K562 (cell line): Measurements from ENCODE around the gene MBNL2. TPM values are rescaled to one million over a fixed set of nuclear protein-coding genes. Genes with fewer than 3 reads are reported as not detected.
A peak's percentile ranks its signal among the peaks of the same experiment; 100 is the strongest.

Experiments used
- ARID1B ChIP-seq: fragments of 450-650 bp; IDR thresholded peaks from 2 replicates; pipeline ENCODE4 v1.6.1; 2016; ENCODE audit warnings: antibody characterized with exemption, mild to moderate bottlenecking, inconsistent platforms
- ATF7 ChIP-seq: fragments of 450-650 bp; IDR thresholded peaks from 2 replicates; pipeline ENCODE4 v1.7.1; 2014; ENCODE audit warnings: mild to moderate bottlenecking, moderate library complexity
- CBFA2T2 ChIP-seq: fragments of 450-650 bp; conservative IDR thresholded peaks from 2 replicates; pipeline ENCODE4 v1.6.1; 2017; ENCODE audit warnings: mild to moderate bottlenecking
- DACH1 ChIP-seq: fragments of 450-650 bp; IDR thresholded peaks from 2 replicates; pipeline ENCODE4 v1.6.1; 2018; ENCODE audit not compliant: partially characterized antibody
- E2F8 ChIP-seq: fragments of 450-650 bp; IDR thresholded peaks from 2 replicates; pipeline ENCODE4 v1.7.1; 2018; ENCODE audit warnings: mild to moderate bottlenecking, low read depth; ENCODE audit not compliant: partially characterized antibody
- EP300 ChIP-seq: IDR thresholded peaks from 2 replicates; pipeline ENCODE4 v1.6.1; 2012; ENCODE audit warnings: low read length, improper control_type of control experiment
- ETV6 ChIP-seq, 3 experiments: fragments of 150-350 bp in 1 of 3; sonication (generic) in 1 of 3; formaldehyde crosslinking in 1 of 3; IDR thresholded peaks; 2 replicates each; pipeline versions ENCODE4 v1.6.1 to v1.8.0; 2014 to 2022; ENCODE audit warnings: borderline replicate concordance in 2 of 3, low read depth in 2 of 3, antibody characterized with exemption in 1 of 3, low read length in 1 of 3, mild to moderate bottlenecking in 1 of 3, missing genetic modification reagents in 1 of 3
- MAFK ChIP-seq: IDR thresholded peaks from 2 replicates; pipeline ENCODE4 v1.6.1; 2011; ENCODE audit warnings: low read length, improper control_type of control experiment
- MYNN ChIP-seq, 2 experiments: sonication (generic); formaldehyde crosslinking in 1 of 2; IDR thresholded peaks; 2 replicates each; pipeline versions ENCODE4 v1.5.0 to v1.6.1; 2016 to 2020; ENCODE audit warnings: antibody characterized with exemption in 1 of 2, missing genetic modification reagents in 1 of 2
- NCOA4 ChIP-seq: fragments of 450-650 bp; IDR thresholded peaks from 2 replicates; pipeline ENCODE4 v1.6.1; 2018; ENCODE audit warnings: mild to moderate bottlenecking; ENCODE audit not compliant: partially characterized antibody
- NFRKB ChIP-seq: fragments of 450-650 bp; IDR thresholded peaks from 2 replicates; pipeline ENCODE4 v1.6.1; 2016; ENCODE audit warnings: low read depth
- SMARCA4 ChIP-seq: fragments of 450-650 bp; IDR thresholded peaks from 2 replicates; pipeline ENCODE4 v1.6.1; 2016
- SOX6 ChIP-seq: fragments of 450-650 bp; IDR thresholded peaks from 2 replicates; pipeline ENCODE4 v1.6.1; 2014; ENCODE audit warnings: mild to moderate bottlenecking
- STAT6 ChIP-seq: sonication (generic); formaldehyde crosslinking; IDR thresholded peaks from 2 replicates; pipeline ENCODE4 v1.8.1; 2023; ENCODE audit warnings: mild to moderate bottlenecking, missing genetic modification reagents
- TEAD1 ChIP-seq, 2 experiments: fragments of 450-650 bp in 1 of 2; sonication (generic) in 1 of 2; formaldehyde crosslinking; IDR thresholded peaks; 2 replicates each; pipeline versions ENCODE4 v1.4.0 to v1.8.0; 2020 to 2022; ENCODE audit warnings: mild to moderate bottlenecking in 2 of 2, missing genetic modification reagents in 1 of 2
- TRIM24 ChIP-seq, 2 experiments: fragments of 450-650 bp; IDR thresholded peaks; 2 replicates each; pipeline ENCODE4 v1.6.1; 2016
- ZBTB9 ChIP-seq: fragments of 450-650 bp; formaldehyde crosslinking; IDR thresholded peaks from 2 replicates; pipeline ENCODE4 v1.4.0; 2020; ENCODE audit warnings: mild to moderate bottlenecking, moderate library complexity
- ZFP91 ChIP-seq: sonication (generic); formaldehyde crosslinking; IDR thresholded peaks from 2 replicates; pipeline ENCODE4 v1.8.0; 2022; ENCODE audit warnings: mild to moderate bottlenecking, missing genetic modification reagents
- ZNF174 ChIP-seq: fragments of 250-450 bp; sonication (Bioruptor Pico); IDR thresholded peaks from 2 replicates; pipeline ENCODE4 v1.4.0; 2020; ENCODE audit warnings: mild to moderate bottlenecking
- ZNF75A ChIP-seq: fragments of 450-650 bp; formaldehyde crosslinking; IDR thresholded peaks from 2 replicates; pipeline ENCODE4 v1.4.0; 2020; ENCODE audit warnings: mild to moderate bottlenecking
- polyA plus RNA-seq, 8 experiments: library from polyadenylated mRNA; depleted of rRNA in 4 of 8; stranded (reverse) in 5 of 8; unstranded in 3 of 8; fragments of >200 nt; fragmentation: Nextera tagmentation in 2 of 8; fragmentation: Illumina TruSeq in 1 of 8; extraction: Ambion mirVana in 2 of 8; extraction: Trizol in 1 of 8; gene quantifications; 2 replicates each; pipeline versions ENCODE4 v1.2.1 to v1.2.3, GENCODE V29; 2011 to 2014; ENCODE audit warnings: inconsistent platforms in 1 of 8, missing spikeins in 1 of 8
- total RNA-seq, 7 experiments: library from RNA; depleted of rRNA in 6 of 7; stranded (reverse); fragments of >200 nt in 6 of 7; fragmentation: Illumina TruSeq in 2 of 7; extraction: Trizol in 2 of 7; gene quantifications; 2 replicates each; pipeline versions ENCODE4 v1.2.1 to v1.2.3, GENCODE V29; 2011 to 2021; ENCODE audit warnings: low replicate concordance in 1 of 7

MBNL2 gene
- total and polyA plus RNA-seq, 9 of the 15 experiments (the other 6 are each of a cell fraction or from before 2014, with no cell fraction given) = 7.0 to 24.8 (median 13.8) TPM

DNA sequence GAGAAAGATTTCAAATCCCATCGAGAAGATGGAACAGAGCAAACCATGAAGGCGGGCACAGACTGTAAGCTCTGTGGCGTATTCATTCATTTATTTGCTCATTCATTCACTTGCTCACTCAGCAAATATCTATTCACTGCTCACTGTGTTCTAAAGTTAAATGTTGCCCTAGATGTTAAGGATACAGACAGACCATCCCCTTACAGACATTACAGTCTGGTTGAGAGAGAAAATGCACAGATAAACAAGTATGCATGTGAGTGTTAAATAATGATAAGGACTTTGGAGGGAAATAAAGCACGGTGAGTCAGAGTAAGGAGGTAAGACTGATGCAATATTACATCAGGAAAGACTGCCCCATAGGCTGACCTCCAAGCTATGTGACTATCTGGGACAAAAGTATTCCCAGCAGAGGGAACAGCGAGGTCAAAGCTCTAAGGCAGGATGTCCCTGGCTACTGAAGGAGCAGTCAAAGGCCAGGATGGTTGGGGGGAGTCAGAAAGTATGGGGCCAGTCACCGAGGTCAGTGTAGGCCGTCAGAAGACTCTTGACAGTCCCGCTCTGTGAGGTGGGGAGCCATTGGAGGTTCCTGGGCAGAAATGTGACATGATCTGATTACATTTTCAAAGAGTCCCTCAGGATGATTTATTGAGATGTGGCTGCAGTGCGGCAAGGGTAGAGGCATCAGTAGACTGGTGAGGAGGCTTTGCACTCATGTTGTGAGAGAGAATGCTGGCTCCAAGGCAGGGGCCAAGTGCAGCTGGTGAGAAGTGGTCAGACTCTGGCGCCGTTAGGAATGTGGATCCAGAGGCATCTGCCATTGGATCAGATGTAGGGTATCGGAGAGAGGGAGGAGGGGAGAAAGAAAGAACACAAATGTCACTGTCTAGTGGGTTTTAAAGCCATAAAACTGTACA lies 37.9 kb downstream of the MBNL2 start (continued):
- no peak for TF ChIP-seq STAT6 (CRISPR knock-in tag)
- peak; percentile 39 for TF ChIP-seq NCOA4
- peak; percentile 56 for TF ChIP-seq MYNN (IDR thresholded peaks at IDR 0.05)
- no peak for TF ChIP-seq MYNN (CRISPR knock-in tag; IDR thresholded peaks at IDR 0.05)
- no peak for TF ChIP-seq ZBTB9 (CRISPR knock-in tag)
- TF ChIP-seq CBFA2T2 = peak; percentile 93
- TF ChIP-seq DACH1 = peak; percentile 89
- TF ChIP-seq ZNF174 = no peak
- peak in 1 of 2 experiments; percentile 31; a peak in 2 of 4 replicates for TF ChIP-seq TEAD1 (CRISPR knock-in tag; IDR thresholded peaks at IDR 0.05)
- peak; percentile 99 for TF ChIP-seq SMARCA4
- TF ChIP-seq E2F8 = peak; percentile 91
- peak; percentile 89 for TF ChIP-seq MAFK
- no peak for TF ChIP-seq ZNF75A
- TF ChIP-seq NFRKB = peak; percentile 75; the same call in 1 of the 2 replicates
- TF ChIP-seq TRIM24 (IDR thresholded peaks at IDR 0.05) = peak; percentile 96 to 97
- TF ChIP-seq SOX6 = peak; percentile 91
- peak; percentile 98 for TF ChIP-seq ARID1B
- peak; percentile 98 for TF ChIP-seq EP300
- peak; percentile 97 for TF ChIP-seq ATF7
- TF ChIP-seq ETV6 (IDR thresholded peaks at IDR 0.05; ENCODE audit: borderline replicate concordance in 1 of 2, low read depth in 2 of 2, low read length in 1 of 2) = 0 out of 4 replicates have a peak, but pooled peaks of 1 of the 2 experiments have one; percentile 24
- TF ChIP-seq ETV6 (CRISPR knock-in tag; IDR thresholded peaks at IDR 0.05; ENCODE audit: borderline replicate concordance) = no peak
- no peak for TF ChIP-seq ZFP91 (CRISPR knock-in tag)
